GM19238 (cell line): ENCODE results near the gene RAN.
"Not testable (repeated sequence)": the region's sequence is repeated elsewhere in the genome, so short reads cannot be mapped to it uniquely, and the experiment has no call there.

Source experiments
- DNase-seq: peaks from one replicate; pipeline ENCODE4 v3.0.0; 2011; ENCODE audit warnings: low spot score; ENCODE audit not compliant: insufficient read length

Gene RAN

GRCh38 chr12:130871286-130872178, at the start of gene RAN:
TSS of gene RAN (plus strand) at chr12:130872066. CDS start at chr12:130872594, 528 bp downstream.
- peak; percentile 98 for DNase-seq

GRCh38 chr12:130825771-130826150, 46.1 kb upstream of the RAN start:
- DNase-seq = no peak

DNA sequence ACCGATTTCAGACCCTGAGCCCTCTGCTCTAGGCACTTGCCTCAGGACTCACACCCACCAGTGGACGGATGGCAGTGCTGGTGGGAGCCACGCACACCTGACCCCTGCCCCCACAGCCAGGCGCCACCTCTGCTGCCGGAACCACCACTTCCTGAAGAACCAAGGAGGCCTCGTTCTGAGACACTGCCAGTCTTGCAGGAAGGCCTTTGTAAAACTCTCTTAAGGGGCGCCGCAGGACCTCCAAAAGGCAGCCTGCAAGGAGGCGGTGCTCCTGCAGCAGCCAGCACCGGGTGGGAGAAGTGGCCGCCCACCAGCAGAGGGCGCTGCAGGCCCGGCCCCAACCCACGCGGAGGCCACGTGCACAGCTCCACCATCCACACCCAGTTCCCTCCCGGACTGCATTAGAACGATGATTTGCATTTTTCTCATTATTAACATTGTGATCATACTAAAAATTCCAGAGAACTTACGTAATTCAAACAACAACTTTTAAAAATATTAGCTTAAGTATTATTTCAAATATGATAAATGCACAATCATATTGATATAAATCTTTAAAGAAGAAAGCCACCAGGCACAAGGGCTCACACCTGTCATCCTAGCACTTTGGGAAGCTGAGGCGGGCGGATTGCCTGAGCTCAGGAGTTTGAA, 45.6 kb upstream of the RAN start:
- peak; percentile 44 for DNase-seq

GRCh38 chr12:130827432-130827831, 44.4 kb upstream of the RAN start:
- no peak for DNase-seq

DNA sequence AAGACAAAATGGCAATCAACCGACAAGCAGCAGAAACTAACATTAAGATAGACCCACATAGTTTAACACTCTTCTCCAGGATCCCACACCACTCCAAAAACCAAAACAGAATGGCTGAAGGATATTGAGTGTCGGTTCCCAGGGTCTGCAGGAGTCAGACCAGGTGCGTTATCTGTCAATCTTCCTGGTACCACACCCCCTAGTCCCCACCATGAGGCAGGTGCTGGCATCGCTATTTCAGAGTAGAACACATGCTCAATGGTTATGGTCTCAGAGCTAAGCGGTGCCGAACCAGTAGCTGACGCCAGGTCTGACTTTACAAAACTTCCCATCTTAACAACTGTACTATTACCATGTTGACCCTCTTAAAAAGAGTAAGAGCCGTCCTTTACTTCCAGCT, 43.0 kb upstream of the RAN start:
- no peak for DNase-seq

DNA sequence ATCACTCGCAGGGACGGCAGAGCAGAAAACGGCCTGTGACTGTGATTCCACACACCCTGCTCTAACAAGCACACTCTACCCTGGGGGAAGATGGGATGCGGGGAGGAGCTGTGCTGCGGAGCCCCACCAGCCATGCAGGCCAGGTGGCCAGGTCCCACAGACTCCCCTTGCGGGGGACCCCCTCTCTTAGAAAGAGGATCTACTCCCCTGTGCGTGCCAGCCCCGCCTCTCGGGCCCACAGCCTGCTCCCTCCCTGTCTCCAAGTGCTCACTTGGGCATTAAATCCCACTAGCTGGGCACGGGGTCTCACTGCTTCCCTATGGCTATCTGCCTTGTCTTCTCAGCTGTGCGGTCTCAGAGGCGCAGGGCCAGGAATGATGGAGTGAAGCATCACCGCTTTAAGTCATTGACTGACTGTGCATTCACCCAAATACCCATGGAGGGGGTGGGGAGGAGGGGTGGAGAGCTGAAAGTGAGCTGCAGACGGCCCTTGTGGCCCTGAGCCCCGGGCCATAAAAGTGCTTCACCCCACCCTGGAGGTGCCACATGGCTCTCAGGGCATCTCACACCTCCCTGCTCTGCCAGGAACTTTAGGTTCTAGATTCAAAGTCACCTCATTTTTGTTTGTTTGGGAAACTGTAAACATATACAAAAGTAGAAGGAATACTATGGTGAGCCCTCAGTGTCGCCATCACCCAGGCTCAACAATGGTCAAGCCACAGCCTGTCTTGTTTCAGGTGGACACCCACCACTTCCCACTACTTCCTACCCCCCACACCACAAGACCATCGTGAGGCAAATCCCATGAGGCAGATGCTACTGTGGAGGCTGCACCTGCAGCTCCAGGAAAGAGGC, 42.2 kb upstream of the RAN start:
- DNase-seq = no peak

DNA sequence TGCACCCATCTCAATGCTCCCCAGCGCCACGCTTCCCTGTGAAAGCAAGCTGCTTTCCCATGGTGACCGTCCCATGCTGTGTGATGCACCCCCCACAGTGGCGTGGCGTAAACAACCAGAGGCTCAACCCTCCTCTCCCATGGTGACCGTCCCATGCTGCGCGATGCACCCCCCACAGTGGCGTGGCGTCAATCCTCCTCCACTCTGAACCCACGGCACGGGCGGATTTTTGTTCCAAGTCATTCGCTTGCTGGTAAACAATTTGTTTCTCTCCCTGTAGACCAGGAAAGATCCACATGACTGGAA, 41.7 kb upstream of the RAN start:
- DNase-seq = no peak

GRCh38 chr12:130831246-130831645, 40.6 kb upstream of the RAN start:
- DNase-seq = no peak

- no peak for DNase-seq
Measured at GRCh38 chr12:130831876-130832405, 39.9 kb upstream of the RAN start.

DNA sequence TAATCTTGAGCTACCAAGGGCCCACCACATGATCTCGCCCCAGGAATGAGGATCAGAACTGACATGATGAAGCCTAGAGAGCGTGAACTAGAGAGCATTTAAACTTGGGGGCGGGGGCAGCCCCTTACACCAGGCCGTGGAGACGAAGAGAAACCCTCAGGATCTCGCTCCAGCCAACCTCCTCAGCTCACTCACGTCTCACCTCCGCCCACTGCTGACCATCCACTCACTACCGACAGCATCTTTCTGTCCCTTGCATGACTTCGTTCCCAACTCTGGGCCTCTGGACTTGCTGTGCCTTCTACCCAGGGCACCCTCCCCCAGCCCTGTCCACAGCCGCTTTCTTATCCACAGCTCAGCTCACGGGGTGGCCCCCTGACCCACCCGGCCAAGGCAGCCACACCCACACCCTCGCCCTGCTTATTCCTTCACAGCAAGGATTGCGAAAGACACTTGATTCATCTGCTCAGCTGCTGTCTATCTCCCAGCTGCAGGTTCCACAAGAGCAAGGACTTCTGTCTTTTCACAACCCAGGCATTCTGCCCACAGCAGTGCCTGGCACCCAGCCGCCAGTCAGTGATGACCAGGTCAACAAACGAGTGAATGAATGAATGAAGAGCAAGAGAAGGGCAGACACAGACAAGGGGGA, 39.2 kb upstream of the RAN start:
- DNase-seq = no peak

GRCh38 chr12:130835011-130835410, 36.9 kb upstream of the RAN start:
- no peak for DNase-seq

DNA sequence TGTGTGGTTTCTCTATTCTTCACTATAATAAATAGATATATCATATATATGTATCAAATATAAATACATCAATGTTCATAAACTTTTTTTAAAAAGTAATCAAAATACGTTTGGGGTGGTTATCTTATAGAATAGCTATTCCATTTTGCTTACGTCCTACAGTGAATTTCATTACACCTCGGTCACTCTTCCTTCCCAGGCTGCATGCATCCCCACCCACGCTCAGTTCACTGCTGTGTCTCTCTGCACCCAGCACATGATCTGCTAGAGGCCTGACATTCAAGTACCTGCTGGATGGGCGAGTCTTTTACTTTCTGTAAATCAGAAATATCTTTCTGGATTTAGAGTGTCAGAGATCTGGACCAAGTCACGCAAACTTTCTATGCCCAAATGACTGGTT, 36.4 kb upstream of the RAN start:
- DNase-seq = no peak

GRCh38 chr12:130838284-130838950, 33.4 kb upstream of the RAN start:
- DNase-seq = peak; percentile 31

DNA sequence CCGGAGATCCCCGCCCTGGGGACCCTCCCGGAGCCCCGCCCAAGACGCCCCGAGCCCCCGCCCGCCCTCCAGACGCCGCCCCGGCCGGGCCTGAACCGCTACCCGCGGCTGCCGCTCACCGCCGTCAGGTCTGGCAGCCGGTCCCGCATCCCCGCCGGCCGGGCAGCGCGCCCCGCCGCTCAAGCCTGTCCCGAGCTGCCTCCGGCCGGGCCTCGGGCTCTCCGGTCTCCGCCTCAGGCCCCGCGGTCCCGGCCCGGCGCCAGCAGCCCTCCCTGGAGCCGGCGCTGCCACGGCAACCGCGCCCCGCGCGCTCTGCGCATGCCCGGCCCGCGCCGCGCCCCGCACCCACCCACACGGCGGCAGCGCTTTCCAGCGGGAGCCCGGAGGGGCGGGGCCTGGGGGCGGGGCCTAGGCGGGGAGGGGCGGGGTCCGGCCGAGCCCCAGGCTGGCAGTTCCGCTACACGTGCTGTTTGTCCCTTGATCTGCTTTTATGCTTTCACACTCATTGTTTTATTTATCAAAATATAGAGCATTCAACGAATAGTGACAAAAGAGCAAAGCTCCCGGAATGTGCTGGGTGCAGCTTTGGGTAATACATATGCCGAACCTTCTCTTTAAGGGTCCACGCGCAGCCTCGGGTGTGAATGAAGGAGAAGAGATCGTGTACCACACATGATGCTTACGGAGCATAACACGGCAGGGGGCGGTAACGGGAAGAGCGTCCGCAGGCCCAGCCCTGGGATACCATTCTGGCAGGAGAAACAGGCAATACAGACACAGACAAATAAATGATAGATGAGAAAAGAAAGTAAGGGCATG, 32.7 kb upstream of the RAN start, which contains the start of gene STX2:
TSS of gene STX2 (minus strand) at position 300 of the 819 bp plus-strand sequence. CDS start at position 149, 151 bp downstream.
- peak; percentile 93 for DNase-seq

- DNase-seq = no peak
Measured at GRCh38 chr12:130839770-130840404, 32.0 kb upstream of the RAN start.

GRCh38 chr12:130846369-130846768, 25.5 kb upstream of the RAN start:
- DNase-seq = no peak

- DNase-seq = no peak
Measured at GRCh38 chr12:130847112-130847511, 24.8 kb upstream of the RAN start.

- not testable (repeated sequence) for DNase-seq
Measured at GRCh38 chr12:130848105-130848504, 23.8 kb upstream of the RAN start.

DNA sequence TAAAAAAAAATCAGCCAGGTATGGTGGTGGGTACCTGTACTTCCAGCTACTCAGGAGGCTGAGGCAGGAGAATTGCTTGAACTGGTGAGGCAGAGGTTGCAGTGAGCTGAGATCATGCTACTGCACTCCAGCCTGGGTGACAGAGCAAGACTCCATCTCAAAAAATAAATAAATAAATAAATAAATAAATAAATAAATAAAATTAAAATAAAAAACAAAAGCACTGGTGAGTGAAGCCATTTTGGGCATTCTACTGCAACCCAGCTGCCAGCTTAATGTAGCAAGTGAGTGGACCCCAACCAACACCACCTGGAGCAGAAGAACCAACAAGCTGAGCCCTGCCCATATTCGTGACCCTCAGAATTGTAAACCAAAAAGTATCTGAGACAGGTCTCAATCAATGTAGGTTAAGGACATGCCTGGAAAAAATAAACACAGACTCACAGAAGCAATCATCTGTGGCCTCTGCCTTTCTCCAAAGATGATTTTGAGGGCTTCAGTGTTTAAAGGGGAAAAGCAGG, 23.0 kb upstream of the RAN start:
- not testable (repeated sequence) for DNase-seq
